Type B pancreatic cell (in vitro differentiated cells): ENCODE measurements around the gene DENND1B. TPM values are rescaled to one million over a fixed set of nuclear protein-coding genes. Genes with fewer than 3 reads are reported as not detected.

Experiments used
- DNase-seq: peaks from one replicate; pipeline ENCODE4 v3.0.0; 2021; ENCODE audit warnings: mixed read lengths; ENCODE audit not compliant: unreplicated experiment; ENCODE audit errors: extremely low spot score
- H3K27ac Mint-ChIP-seq: 2 replicates; pipeline ENCODE4 v1.8.0; 2021; ENCODE audit warnings: mild to moderate bottlenecking, mixed read lengths
- H3K27me3 Mint-ChIP-seq: 2 replicates; pipeline ENCODE4 v1.8.0; 2021; ENCODE audit warnings: mixed read lengths
- H3K36me3 Mint-ChIP-seq: 2 replicates; pipeline ENCODE4 v1.8.0; 2021; ENCODE audit warnings: mixed read lengths
- H3K4me1 Mint-ChIP-seq: one replicate; pipeline ENCODE4 v1.8.0; 2021; ENCODE audit warnings: mixed read lengths; ENCODE audit not compliant: unreplicated experiment
- H3K4me3 Mint-ChIP-seq: 2 replicates; pipeline ENCODE4 v1.8.0; 2021; ENCODE audit warnings: mild to moderate bottlenecking, mixed read lengths
- H3K9me3 Mint-ChIP-seq: 2 replicates; pipeline ENCODE4 v1.8.0; 2021; ENCODE audit warnings: mixed read lengths
- CTCF ChIP-seq: fragments of 200-600 bp; sonication (generic); conservative IDR thresholded peaks from 2 replicates; pipeline ENCODE4 v1.5.0; 2021; ENCODE audit warnings: antibody characterized with exemption, mild to moderate bottlenecking
- total RNA-seq: library from RNA; stranded (reverse); gene quantifications from 2 replicates; pipeline ENCODE4 v1.2.1, GENCODE V29; 2021; ENCODE audit warnings: low replicate concordance

The DENND1B gene
- total RNA-seq, 1 donor from 2014 or later = 8.7 TPM

- Mint-ChIP-seq H3K27me3 (no peaks in the 10 kb centered on the region), H3K27ac (peak overlapping the region; percentile 6), H3K4me3 (no peak overlapping the region)
Observed at GRCh38 chr1:197663162-197663953, 111.9 kb downstream of the DENND1B start.

GRCh38 chr1:197660389-197660788, 114.9 kb downstream of the DENND1B start:
- no peak for DNase-seq
- Mint-ChIP-seq H3K27me3 (no peaks in the 10 kb centered on the region), H3K4me1 (no peaks in the 10 kb centered on the region), H3K9me3 (no peaks in the 10 kb centered on the region), H3K36me3 (peaks cover 3% of the 10 kb centered on the region), H3K27ac (no peak overlapping the region), H3K4me3 (no peak overlapping the region)
- TF ChIP-seq CTCF = no peak

More at GRCh38 chr1:197663162-197663953, 111.9 kb downstream of the DENND1B start:
- TF ChIP-seq CTCF = no peak
- no peaks in the 10 kb centered on the region for H3K4me1 Mint-ChIP-seq
- DNase-seq = no peak
- H3K36me3 Mint-ChIP-seq = no peaks in the 10 kb centered on the region
- no peaks in the 10 kb centered on the region for H3K9me3 Mint-ChIP-seq

GRCh38 chr1:197659171-197659570, 116.1 kb downstream of the DENND1B start:
- no peaks in the 10 kb centered on the region for H3K4me1 Mint-ChIP-seq
- DNase-seq = no peak
- no peak overlapping the region for H3K4me3 Mint-ChIP-seq
- TF ChIP-seq CTCF = no peak
- no peaks in the 10 kb centered on the region for H3K9me3 Mint-ChIP-seq
- no peak overlapping the region for H3K27ac Mint-ChIP-seq
- peaks cover 3% of the 10 kb centered on the region for H3K36me3 Mint-ChIP-seq
- no peaks in the 10 kb centered on the region for H3K27me3 Mint-ChIP-seq

- Mint-ChIP-seq H3K27ac (no peak overlapping the region), H3K4me1 (no peaks in the 10 kb centered on the region), H3K27me3 (no peaks in the 10 kb centered on the region), H3K9me3 (no peaks in the 10 kb centered on the region), H3K36me3 (peaks cover 5% of the 10 kb centered on the region), H3K4me3 (no peak overlapping the region)
- DNase-seq = no peak
- TF ChIP-seq CTCF = no peak
Observed at GRCh38 chr1:197649188-197649587, 126.1 kb downstream of the DENND1B start.

GRCh38 chr1:197638316-197638715, 137.0 kb downstream of the DENND1B start:
- no peak for TF ChIP-seq CTCF
- no peak overlapping the region for H3K27ac Mint-ChIP-seq
- no peaks in the 10 kb centered on the region for H3K4me1 Mint-ChIP-seq
- DNase-seq = no peak
- no peak overlapping the region for H3K4me3 Mint-ChIP-seq
- peaks cover 4% of the 10 kb centered on the region for H3K36me3 Mint-ChIP-seq
- H3K27me3 Mint-ChIP-seq = no peaks in the 10 kb centered on the region
- H3K9me3 Mint-ChIP-seq = no peaks in the 10 kb centered on the region
